NCI-H526 (cell line): ENCODE data around the gene SPDYE2B.
"Not testable (repeated sequence)": the region's sequence is repeated elsewhere in the genome, so short reads cannot be mapped to it uniquely, and the experiment has no call there.

Experiments used
- DNase-seq, 2 experiments: peaks; one replicate each; lab custom pipeline; 2025; lab: John Stamatoyannopoulos, UW

SPDYE2B gene

DNA sequence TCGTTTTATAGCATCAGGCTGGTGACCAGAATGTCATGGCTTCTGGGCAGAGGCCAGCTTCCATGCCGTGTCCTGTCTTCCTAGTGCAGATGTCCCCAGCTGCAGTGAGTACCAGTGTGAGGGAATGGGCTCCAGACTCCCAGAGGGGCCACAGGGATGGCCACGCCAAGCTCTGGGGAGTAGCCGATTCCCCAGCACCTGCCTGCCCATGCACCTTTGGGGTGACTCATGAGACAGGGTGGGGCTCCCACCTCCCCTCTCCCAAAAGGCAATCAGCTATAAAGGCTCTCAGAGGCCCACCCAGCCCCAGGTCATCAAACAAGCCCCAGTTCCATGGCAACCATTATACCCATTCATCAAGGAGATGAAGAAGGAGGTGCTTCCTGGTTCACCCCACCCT is at the start of gene SPDYE2B:
Gene SPDYE2B, plus strand, starts transcription at position 396 of the 400 bp plus-strand sequence. CDS start 2,030 bp downstream, outside the sequence.
- DNase-seq = not testable (repeated sequence)

DNA sequence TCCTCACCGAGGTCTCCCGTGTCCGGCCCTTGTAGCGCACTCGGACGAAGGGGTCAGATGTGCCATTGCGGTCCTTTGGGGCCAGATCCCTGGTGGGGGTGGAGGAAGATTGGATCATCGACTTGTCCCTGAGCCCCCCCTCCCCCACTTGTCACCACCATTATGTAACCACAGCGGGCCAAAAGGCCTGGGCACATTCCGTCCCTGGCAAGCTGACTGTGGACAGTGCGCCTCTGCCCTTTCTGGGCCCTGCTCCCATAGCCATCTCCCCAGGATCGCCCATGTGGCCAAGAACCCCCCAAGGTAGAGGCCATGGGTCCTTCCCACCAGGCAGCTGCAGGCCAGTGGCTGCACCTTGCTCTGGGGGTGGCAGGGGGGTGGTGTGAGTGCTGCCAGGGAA is 47.8 kb upstream of the SPDYE2B start:
- not testable (repeated sequence) for DNase-seq

DNA sequence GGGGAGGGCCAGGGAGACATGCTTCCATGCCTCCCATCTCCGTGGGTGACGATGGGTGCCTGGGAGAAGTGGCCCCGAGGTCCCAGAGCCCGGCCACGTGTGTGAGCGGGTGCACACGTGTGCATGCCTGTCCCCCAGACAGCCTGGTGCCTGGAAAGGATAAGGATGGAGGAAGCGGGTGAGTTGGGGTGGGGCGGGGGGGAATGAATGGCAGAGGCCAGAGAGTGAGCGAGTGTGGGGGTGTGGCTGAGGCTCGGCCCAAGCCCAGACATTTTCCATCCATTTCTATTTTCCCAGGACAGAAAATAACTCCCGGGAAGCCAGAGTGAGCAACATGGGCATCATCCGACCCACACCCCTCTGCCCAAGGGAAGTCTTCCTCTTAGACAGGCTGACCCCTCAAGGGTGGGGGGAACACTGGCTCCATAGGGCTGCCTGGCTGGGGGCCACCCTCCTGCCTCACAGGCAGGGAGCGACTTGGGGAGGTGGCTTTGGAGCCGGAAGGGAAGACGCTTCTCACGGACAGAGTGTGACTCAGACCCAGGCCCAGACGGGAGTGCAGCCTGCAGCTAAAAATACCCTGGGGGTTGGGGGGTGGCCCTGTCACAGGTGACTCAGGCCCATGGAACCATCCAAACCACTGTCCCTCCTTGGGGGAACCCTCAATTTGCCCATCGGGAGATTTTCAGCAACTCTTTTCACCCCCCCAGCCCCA is 45.5 kb upstream of the SPDYE2B start:
- not testable (repeated sequence) for DNase-seq

- DNase-seq = not testable (repeated sequence)
These were observed 43.3 kb upstream of the SPDYE2B start for GRCh38 chr7:102606848-102607247.

GRCh38 chr7:102609734-102610133 is 40.4 kb upstream of the SPDYE2B start:
- DNase-seq = not testable (repeated sequence)

DNA sequence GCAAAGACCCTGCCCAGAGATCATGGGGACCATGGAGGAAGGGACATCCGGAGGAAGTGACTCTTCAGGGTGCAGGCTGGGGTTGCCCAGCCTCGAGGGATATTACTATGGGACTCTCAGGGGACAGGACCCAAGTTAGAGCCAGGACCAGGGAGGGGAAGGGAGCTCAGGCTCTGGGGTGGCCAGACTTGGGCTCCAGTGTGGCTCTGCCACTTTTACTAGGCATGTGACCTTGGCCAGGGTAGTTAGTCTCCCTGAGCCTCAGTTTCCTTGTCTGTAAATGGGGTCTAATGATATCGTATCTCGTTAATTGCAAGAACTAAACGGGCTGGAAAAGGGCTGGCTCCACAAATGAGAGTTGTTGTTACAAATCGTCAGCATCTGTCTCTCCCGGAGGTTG is 39.7 kb upstream of the SPDYE2B start:
- DNase-seq = not testable (repeated sequence)

- DNase-seq = not testable (repeated sequence)
These were observed 39.0 kb upstream of the SPDYE2B start for GRCh38 chr7:102611013-102611674.

- DNase-seq = not testable (repeated sequence)
These were observed 38.3 kb upstream of the SPDYE2B start for GRCh38 chr7:102611675-102612325.

- DNase-seq = not testable (repeated sequence)
These were observed 36.4 kb upstream of the SPDYE2B start for GRCh38 chr7:102613575-102614345.

DNA sequence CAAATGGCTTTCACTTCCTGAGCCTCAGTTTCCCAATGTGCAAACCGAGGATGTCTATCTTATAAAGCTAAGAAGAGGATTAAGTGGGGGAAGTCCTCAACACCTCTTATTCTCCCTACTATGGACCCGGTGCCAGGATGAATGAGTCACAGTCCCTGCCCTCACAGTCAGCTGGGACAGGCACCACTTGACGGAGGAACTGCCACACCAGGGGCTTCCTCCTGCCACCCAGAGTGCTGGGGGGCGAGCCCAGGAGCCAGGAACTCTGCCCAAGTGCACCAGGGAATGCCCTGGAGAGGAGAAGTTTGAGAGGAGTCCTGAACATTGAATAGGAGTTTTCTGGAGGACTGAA is 35.8 kb upstream of the SPDYE2B start:
- not testable (repeated sequence) for DNase-seq

- not testable (repeated sequence) for DNase-seq
These were observed 35.2 kb upstream of the SPDYE2B start for GRCh38 chr7:102614873-102615272.

GRCh38 chr7:102615930-102616329 is 34.2 kb upstream of the SPDYE2B start:
- not testable (repeated sequence) for DNase-seq

DNA sequence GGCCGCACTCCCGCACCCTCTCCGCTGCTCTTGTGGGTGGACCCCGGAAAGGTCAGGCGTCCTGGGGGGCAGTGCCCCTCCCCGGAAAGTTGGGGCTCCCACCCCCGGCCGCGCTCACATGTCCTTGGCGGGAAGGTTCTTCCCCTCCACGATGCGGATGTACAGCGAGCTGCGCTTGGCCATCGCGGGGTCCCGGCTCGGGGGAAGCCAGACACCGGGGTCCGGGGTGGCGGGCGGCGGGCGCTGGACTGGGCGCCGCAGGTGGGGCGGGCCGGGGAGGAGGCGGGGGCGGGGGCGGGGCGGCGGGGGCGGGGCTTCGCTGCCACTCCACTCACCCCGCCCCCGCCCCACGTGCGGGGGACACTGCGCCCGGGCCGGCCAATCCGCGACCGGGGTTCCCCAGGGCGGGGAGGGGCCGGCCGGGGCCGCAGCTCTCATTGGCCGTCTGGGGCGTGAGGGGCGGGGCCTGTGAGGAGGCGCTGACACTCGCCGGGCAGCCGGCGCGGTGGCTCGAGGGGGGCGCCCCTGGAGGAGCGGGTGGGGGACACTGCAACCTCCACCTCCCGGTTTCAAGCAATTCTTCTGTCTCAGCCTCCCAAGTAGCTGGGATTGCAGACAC is 33.5 kb upstream of the SPDYE2B start, which contains the start of gene RASA4:
Gene RASA4, minus strand, starts transcription at position 250 of the 619 bp plus-strand sequence. Its CDS starts 67 bp downstream, at position 183.
- not testable (repeated sequence) for DNase-seq

- not testable (repeated sequence) for DNase-seq
These were observed 32.0 kb upstream of the SPDYE2B start for GRCh38 chr7:102618122-102618521.

GRCh38 chr7:102627271-102627904 is 22.7 kb upstream of the SPDYE2B start:
- not testable (repeated sequence) for DNase-seq

GRCh38 chr7:102630622-102631021 is 19.5 kb upstream of the SPDYE2B start:
- not testable (repeated sequence) for DNase-seq

DNA sequence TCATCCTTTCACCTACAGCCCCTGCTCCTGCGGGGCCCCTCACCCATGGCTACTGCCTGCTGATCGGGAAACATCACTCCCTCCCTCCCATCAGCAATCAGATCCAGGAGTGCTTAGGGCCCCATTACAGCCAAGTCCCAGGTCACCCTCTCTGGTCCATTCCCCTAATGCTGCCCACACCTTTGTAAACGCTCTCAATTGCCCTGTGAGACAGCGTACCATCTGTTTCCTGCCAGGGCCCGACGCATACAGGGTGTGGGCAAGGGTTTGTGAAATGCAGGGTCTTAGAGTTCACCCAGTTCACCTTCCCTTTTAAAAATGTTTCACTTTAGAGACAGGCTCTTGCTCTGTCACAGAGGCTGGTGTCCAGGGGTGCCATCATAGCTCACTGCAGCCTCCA is 15.8 kb upstream of the SPDYE2B start:
- DNase-seq = not testable (repeated sequence)

- DNase-seq = not testable (repeated sequence)
These were observed 14.8 kb upstream of the SPDYE2B start for GRCh38 chr7:102635354-102635753.

DNA sequence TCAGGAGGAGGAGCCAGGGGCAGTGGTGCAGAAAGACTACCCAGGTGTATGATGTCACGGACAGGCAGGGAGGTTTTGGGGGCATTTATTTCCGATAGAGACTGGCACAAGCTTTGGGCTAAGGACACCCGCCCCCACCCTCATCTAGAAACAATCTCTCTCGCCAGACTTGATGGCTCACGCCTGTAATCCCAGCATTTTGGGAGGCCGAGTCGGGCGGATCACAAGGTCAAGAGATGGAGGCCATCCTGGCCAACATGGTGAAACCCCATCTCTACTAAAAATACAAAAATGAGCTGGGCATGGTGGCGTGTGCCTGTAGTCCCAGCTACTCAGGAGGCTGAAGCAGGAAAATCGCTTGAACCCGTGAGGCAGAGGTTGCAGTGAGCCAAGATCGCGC is 13.2 kb upstream of the SPDYE2B start:
- not testable (repeated sequence) for DNase-seq

- not testable (repeated sequence) for DNase-seq
These were observed 11.3 kb upstream of the SPDYE2B start for GRCh38 chr7:102638848-102639247.

DNA sequence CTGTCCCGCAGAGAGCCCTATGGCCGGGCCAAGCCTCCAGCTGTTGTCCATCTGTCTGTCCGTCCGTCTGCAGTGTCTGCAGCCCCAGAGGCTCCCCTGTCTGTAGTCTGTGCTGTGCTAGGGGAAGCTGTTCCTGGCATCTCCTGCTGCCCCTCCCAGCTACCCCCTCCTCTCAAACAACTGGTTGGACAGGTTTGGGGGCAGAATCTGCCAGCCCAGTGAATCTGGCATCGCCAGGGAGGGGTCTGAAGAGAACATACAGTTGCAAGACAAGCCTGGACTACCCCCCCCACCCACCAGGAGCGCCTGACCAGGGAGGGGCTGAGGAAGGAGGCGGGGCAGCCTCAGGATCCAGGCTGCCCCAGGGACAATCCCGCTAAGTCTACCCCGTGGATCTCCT is 7.4 kb upstream of the SPDYE2B start, which contains the start of gene UPK3BL1:
Gene UPK3BL1, minus strand, starts transcription at position 101 of the 400 bp plus-strand sequence. Its CDS starts 50 bp downstream, at position 51.
- DNase-seq = not testable (repeated sequence)
